Astrocyte of the spinal cord (primary cell): ENCODE results near the gene HS2ST1.
"Not testable (repeated sequence)": the region's sequence is repeated elsewhere in the genome, so short reads cannot be mapped to it uniquely, and the experiment has no call there.

Experiments used
- DNase-seq: peaks from one replicate; pipeline ENCODE4 v3.0.0; 2011; ENCODE audit warnings: low read depth, low spot score
- H3K4me3 ChIP-seq: 2 replicates; pipeline ENCODE4 v1.5.1; 2011; ENCODE audit warnings: low read depth, mild to moderate bottlenecking, low read length, moderate library complexity
- in situ Hi-C: cut with HindIII; loops from 2 replicates; pipeline ENCODE4 v1.10.0; 2017; ENCODE audit warnings: low sequenced_read_pairs
- TF ChIP-seq, protein P1 (sequence below): IDR thresholded peaks from 2 replicates; pipeline ENCODE4 v1.5.1; 2012; ENCODE audit warnings: low read depth, mild to moderate bottlenecking, low read length, inconsistent platforms

HS2ST1 gene

DNA sequence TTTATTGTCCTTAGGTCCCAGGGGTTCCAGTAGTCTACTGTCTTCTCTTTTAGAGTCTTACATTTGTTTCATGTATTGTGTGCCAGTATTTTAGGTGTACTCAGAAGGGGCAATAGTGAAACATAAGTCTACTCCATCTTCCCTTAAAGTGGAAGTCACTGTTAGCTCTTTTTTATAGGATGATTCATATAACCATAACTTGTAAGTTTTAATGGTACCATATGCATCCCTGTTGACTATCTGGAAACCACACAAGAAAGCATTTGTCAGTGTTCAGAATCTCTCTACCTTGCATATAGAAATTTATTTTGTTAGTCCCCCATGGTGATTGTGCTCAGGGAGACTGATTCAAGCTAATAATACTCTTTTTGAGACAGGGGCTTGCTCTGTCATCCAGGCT, 149.9 kb downstream of the HS2ST1 start:
- in situ Hi-C loops = no loop called here
- DNase-seq = no peak
- no peak overlapping the region for H3K4me3 ChIP-seq
- TF ChIP-seq, protein P1, sequence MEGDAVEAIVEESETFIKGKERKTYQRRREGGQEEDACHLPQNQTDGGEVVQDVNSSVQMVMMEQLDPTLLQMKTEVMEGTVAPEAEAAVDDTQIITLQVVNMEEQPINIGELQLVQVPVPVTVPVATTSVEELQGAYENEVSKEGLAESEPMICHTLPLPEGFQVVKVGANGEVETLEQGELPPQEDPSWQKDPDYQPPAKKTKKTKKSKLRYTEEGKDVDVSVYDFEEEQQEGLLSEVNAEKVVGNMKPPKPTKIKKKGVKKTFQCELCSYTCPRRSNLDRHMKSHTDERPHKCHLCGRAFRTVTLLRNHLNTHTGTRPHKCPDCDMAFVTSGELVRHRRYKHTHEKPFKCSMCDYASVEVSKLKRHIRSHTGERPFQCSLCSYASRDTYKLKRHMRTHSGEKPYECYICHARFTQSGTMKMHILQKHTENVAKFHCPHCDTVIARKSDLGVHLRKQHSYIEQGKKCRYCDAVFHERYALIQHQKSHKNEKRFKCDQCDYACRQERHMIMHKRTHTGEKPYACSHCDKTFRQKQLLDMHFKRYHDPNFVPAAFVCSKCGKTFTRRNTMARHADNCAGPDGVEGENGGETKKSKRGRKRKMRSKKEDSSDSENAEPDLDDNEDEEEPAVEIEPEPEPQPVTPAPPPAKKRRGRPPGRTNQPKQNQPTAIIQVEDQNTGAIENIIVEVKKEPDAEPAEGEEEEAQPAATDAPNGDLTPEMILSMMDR = no peak

GRCh38 chr1:87064986-87065385, 150.6 kb downstream of the HS2ST1 start:
- no peak for DNase-seq
- in situ Hi-C loops = no loop called here
- no peak overlapping the region for H3K4me3 ChIP-seq
- TF ChIP-seq, protein P1 = no peak

- H3K4me3 ChIP-seq, DNase-seq, in situ Hi-C loops: not testable (repeated sequence)
Observed at GRCh38 chr1:87066708-87067107, 152.3 kb downstream of the HS2ST1 start.

GRCh38 chr1:87072411-87072810, 158.0 kb downstream of the HS2ST1 start:
- TF ChIP-seq, protein P1 = no peak
- no peak for DNase-seq
- H3K4me3 ChIP-seq = no peak overlapping the region
- in situ Hi-C loops = no loop called here

GRCh38 chr1:87072904-87073303, 158.5 kb downstream of the HS2ST1 start:
- in situ Hi-C loops = no loop called here
- no peak for DNase-seq
- H3K4me3 ChIP-seq = no peak overlapping the region
- TF ChIP-seq, protein P1 = no peak

DNA sequence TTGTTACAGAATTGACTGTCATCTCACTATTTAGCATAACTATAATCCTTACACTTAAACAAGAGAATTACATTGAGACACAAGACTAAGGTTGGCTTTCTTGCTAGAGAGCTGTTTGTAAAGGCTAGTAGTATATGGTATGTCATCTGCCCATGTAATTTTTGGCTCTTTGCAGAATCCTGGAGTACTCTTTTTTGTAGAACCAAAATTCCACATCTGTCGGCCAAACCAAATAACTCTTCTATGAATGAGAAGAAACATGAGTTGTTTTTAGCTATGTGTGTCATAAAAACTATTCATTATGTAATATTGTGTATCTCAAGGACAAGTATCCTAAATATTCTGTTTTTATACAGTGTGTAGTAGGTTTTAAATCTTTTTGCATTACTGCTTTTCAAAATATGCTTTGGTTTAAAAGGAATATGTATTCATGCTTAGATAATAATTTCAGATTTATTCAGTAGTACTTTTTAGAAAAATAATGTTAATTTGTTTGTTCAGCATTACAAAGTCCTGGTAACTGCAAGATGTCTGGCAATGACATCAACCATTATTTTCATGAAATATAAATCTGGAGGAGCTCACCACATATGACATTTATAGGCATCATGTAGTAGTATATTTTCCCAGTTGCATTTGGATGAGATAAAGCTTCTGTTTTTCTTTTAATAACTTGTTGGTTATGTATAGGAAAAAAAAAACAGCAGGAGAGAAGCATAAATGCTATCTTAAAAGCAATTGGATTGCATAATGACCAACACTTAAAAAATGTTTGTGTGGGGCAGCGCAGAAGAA, 159.8 kb downstream of the HS2ST1 start:
- TF ChIP-seq, protein P1 = no peak
- in situ Hi-C loops = no loop called here
- DNase-seq = no peak
- H3K4me3 ChIP-seq = no peak overlapping the region

- DNase-seq = no peak
- in situ Hi-C loops = no loop called here
- TF ChIP-seq, protein P1 = no peak
- H3K4me3 ChIP-seq = no peak overlapping the region
Observed at GRCh38 chr1:87077959-87078639, 163.7 kb downstream of the HS2ST1 start.
